Uterus (tissue), 2 donors: ENCODE data around the gene CD46.

ENCODE experiments used
- CTCF ChIP-seq, 4 experiments: fragments of 200-600 bp in 2 of 4; fragments of 450-650 bp in 2 of 4; sonication (generic) in 2 of 4; IDR thresholded peaks; one replicate each; pipeline ENCODE4 v1.5.1; 2016 to 2019; ENCODE audit warnings: antibody characterized with exemption in 4 of 4, mild to moderate bottlenecking in 2 of 4, moderate library complexity in 1 of 4
- POLR2A ChIP-seq, 2 donors: fragments of 450-650 bp; IDR thresholded peaks; one replicate each; pipeline ENCODE4 v1.6.1; 2016; ENCODE audit warnings: antibody characterized with exemption in 2 of 2, mild to moderate bottlenecking in 1 of 2, moderate library complexity in 1 of 2

DNA sequence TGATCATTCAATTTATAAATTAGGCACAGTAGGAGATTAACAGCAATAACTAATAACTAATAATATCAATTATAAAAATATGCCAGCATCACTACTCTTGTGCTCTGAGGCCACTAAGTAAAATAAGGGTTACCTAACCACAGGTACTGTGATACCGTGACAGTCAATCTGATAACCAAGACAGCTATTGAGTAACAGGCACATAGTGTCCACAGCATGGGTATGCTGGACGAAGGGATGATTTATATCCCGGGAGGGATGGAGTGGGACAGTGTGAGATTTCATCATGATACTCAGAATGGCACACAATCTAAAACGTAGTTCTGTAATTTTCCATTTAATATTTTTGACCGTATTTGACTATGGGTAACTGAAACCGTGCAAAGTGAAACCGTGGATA, 39.4 kb downstream of the CD46 start:
- TF ChIP-seq CTCF (IDR thresholded peaks at IDR 0.05) (no peak), POLR2A (IDR thresholded peaks at IDR 0.05) (no peak)
